Effector memory CD4-positive, alpha-beta T cell (primary cell): ENCODE data around the gene DCAF8L2.

Experiments used
- DNase-seq, 3 donors: peaks; one replicate each; pipeline ENCODE4 v3.0.0-alpha.2; 2020
- H3K27ac ChIP-seq: 2 replicates; pipeline ENCODE4 v1.7.0; 2013; ENCODE audit warnings: mild to moderate bottlenecking, low read length, moderate library complexity; ENCODE audit not compliant: insufficient read depth, poor library complexity, severe bottlenecking
- H3K27me3 ChIP-seq: replicated peaks from 2 replicates; pipeline ENCODE4 v1.7.0; 2013; ENCODE audit warnings: mild to moderate bottlenecking, low read length; ENCODE audit not compliant: insufficient read depth, control insufficient read depth, poor library complexity, severe bottlenecking
- H3K36me3 ChIP-seq: 2 replicates; pipeline ENCODE4 v1.7.0; 2013; ENCODE audit warnings: mild to moderate bottlenecking, low read length, moderate library complexity; ENCODE audit not compliant: control insufficient read depth, insufficient read depth
- H3K4me1 ChIP-seq: 2 replicates; pipeline ENCODE4 v1.7.0; 2013; ENCODE audit warnings: low read length, mild to moderate bottlenecking; ENCODE audit not compliant: control insufficient read depth, insufficient read depth, poor library complexity, severe bottlenecking
- H3K4me3 ChIP-seq: 2 replicates; pipeline ENCODE4 v1.7.0; 2013; ENCODE audit warnings: low read length, low read depth, mild to moderate bottlenecking; ENCODE audit not compliant: insufficient read depth, poor library complexity, severe bottlenecking
- H3K9me3 ChIP-seq: 2 replicates; pipeline ENCODE4 v1.7.0; 2013; ENCODE audit warnings: mild to moderate bottlenecking, low read length, moderate library complexity; ENCODE audit not compliant: control insufficient read depth

Gene DCAF8L2

GRCh38 chrX:27797575-27797974 is 207.4 kb downstream of the DCAF8L2 start:
- H3K36me3 ChIP-seq, result no peaks in the 10 kb centered on the region
- H3K27ac ChIP-seq, result no peak overlapping the region
- no peaks in the 10 kb centered on the region for H3K9me3 ChIP-seq
- no peaks in the 10 kb centered on the region for H3K27me3 ChIP-seq
- no peak overlapping the region for H3K4me3 ChIP-seq
- H3K4me1 ChIP-seq, result no peaks in the 10 kb centered on the region
- DNase-seq, result no peak
